ENCODE measurements around the gene NID1. TPM values are rescaled to one million over a fixed set of nuclear protein-coding genes. Genes with fewer than 3 reads are reported as not detected.
A peak's percentile ranks its signal among the peaks of the same experiment; 100 is the strongest.

Gene NID1
- total RNA-seq, 6 experiments from 2014 or later, result 45.7 to 67.1 (median 59.1) TPM

DNA sequence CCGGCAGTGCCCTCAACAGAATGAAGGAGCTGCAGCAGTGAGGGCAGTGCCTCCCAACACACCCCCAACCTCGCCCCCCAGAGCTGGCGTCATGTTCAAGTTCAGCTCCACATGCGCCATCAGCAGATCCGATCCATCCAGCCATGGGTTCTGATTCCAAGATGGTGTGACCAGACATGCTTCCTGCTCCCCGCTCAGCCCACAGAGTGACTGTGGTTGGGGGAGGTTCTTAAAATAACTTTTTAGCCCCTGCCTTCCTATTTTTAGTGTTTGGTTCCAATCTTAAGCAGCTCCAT, 47.4 kb upstream of the NID1 start:
- DNase-seq (peak in 1 of 3 donors; percentile 45), ATAC-seq (no peak)
- Histone ChIP-seq H3K4me1 (no peaks in the 10 kb centered on the region), H3K36me3 (no peaks in the 10 kb centered on the region), H3K27ac (no peak overlapping the region), H3K27me3 (no peaks in the 10 kb centered on the region), H3K9me3 (no peaks in the 10 kb centered on the region), H3K4me3 (no peak overlapping the region)
- 95% methylated on average over 4 of the region's 6 CpGs for WGBS (ENCODE audit: insufficient coverage, low coverage, low lambda C conversion rate, missing lambda C conversion rate)
- TF ChIP-seq POLR2A (IDR thresholded peaks at IDR 0.05), result no peak
- TF ChIP-seq, protein P1, sequence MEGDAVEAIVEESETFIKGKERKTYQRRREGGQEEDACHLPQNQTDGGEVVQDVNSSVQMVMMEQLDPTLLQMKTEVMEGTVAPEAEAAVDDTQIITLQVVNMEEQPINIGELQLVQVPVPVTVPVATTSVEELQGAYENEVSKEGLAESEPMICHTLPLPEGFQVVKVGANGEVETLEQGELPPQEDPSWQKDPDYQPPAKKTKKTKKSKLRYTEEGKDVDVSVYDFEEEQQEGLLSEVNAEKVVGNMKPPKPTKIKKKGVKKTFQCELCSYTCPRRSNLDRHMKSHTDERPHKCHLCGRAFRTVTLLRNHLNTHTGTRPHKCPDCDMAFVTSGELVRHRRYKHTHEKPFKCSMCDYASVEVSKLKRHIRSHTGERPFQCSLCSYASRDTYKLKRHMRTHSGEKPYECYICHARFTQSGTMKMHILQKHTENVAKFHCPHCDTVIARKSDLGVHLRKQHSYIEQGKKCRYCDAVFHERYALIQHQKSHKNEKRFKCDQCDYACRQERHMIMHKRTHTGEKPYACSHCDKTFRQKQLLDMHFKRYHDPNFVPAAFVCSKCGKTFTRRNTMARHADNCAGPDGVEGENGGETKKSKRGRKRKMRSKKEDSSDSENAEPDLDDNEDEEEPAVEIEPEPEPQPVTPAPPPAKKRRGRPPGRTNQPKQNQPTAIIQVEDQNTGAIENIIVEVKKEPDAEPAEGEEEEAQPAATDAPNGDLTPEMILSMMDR (IDR thresholded peaks at IDR 0.05), result no peak
- intact Hi-C loops (cut with DNase I), result loop anchor here in 1 of 2 donors (10.0 kb wide), 1 partner anchor 373 kb away; no protein-coding TSS in a partner anchor

DNA sequence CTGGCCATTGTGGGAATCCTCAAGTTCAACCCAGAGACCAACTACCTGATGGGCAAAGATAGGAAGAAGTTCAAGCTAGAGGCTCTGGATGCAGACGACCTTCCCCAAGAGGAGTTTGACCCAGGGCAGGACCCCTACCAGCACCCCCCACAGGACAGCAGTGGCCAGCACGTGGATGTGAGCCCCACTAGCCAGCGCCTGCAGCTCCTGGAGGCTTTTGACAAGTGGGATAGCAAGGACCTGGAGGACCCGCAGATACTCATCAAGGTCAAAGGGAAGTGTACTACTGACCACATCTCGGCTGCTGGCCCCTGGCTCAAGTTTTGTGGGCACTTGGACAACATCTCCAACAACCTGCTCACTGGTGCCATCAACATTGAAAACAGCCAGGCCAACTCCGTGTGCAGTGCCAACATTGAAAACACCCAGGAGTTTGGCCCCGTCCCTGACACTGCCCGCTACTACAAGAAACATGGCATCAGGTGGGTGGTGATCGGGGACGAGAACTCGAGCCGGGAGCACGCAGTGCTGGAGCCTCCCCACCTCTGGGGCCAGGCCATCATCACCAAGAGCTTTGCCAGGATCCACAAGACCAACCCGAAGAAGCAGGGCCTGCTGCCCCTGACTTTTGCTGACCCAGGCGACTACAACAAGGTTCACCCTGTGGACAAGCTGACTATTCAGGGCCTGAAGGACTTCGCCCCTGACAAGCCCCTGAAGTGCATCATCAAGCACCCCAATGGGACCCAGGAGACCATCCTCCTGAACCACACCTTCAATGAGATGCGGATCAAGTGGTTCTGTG, 46.8 kb upstream of the NID1 start:
- intact Hi-C loops (cut with DNase I), result loop anchor here in 1 of 2 donors (10.0 kb wide), 1 partner anchor 373 kb away; no protein-coding TSS in a partner anchor
- 61% methylated on average over 3 of the region's 17 CpGs for WGBS (ENCODE audit: insufficient coverage, low coverage, low lambda C conversion rate, missing lambda C conversion rate)
- TF ChIP-seq POLR2A (IDR thresholded peaks at IDR 0.05), result no peak
- TF ChIP-seq, protein P1 (IDR thresholded peaks at IDR 0.05), result no peak
- ATAC-seq, result no peak
- DNase-seq, result peak in 1 of 3 donors; percentile 53
- H3K27ac ChIP-seq, result no peak overlapping the region
- H3K4me3 ChIP-seq, result no peak overlapping the region
- H3K9me3 ChIP-seq, result no peaks in the 10 kb centered on the region
- no peaks in the 10 kb centered on the region for H3K36me3 ChIP-seq
- H3K4me1 ChIP-seq, result no peaks in the 10 kb centered on the region
- H3K27me3 ChIP-seq, result no peaks in the 10 kb centered on the region

DNA sequence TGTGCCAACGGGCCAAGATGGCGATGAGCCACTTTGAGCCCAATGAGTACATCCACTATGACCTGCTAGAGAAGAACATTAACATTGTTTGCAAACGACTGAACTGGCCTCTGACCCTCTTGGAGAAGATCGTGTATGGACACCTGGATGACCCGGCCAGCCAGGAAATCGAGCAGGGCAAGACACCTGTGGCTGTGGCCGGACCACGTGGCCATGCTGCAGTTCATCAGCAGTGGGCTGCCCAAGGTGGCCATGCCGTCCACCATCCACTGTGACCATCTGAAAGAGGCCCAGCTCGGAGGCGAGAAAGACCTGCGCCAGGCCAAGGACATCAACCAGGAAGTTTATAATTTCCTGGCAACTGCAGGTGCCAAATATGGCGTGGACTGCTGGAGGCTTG, 45.2 kb upstream of the NID1 start:
- no peaks in the 10 kb centered on the region for H3K4me1 ChIP-seq
- H3K36me3 ChIP-seq, result no peaks in the 10 kb centered on the region
- H3K27ac ChIP-seq, result no peak overlapping the region
- intact Hi-C loops (cut with DNase I), result loop anchor here in 1 of 2 donors (10.0 kb wide), 1 partner anchor 375 kb away; no protein-coding TSS in a partner anchor
- H3K9me3 ChIP-seq, result no peaks in the 10 kb centered on the region
- no peak overlapping the region for H3K4me3 ChIP-seq
- WGBS (ENCODE audit: insufficient coverage, low coverage, low lambda C conversion rate, missing lambda C conversion rate), result 58% methylated on average over 3 of the region's 13 CpGs
- DNase-seq (peak in 1 of 3 donors; percentile 46), ATAC-seq (no peak)
- TF ChIP-seq, protein P1 (IDR thresholded peaks at IDR 0.05), result no peak
- no peak for TF ChIP-seq POLR2A (IDR thresholded peaks at IDR 0.05)
- no peaks in the 10 kb centered on the region for H3K27me3 ChIP-seq

DNA sequence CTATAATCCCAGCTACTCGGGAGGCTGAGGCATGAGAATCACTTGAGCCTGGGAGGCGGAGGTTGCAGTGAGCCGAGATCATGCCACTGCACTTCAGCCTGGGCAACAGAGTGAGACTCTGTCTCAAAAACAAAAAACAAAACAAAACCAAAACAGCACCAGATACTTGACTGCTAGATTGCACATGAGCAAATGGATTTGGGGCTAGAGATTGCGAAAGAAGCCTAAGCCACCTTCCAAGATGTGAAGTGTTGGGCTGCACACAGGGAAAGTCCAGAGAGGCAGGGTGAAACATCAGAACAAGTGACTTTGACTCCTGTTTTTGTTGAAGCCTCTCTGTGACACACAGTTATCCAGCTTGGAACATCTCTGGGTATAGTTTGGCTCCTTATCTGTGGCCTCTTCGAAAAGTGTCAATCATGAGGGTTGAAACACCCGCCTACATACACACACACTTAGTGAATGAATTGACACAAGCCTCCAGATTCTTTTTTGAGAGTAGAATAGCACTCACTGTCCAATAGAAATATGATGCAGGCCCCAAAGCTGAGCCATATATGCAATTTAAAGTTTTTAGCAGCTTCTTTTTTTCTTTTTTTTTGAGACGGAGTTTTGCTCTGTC, 43.2 kb upstream of the NID1 start:
- H3K27me3 ChIP-seq, result no peaks in the 10 kb centered on the region
- no peak overlapping the region for H3K27ac ChIP-seq
- ATAC-seq (no peak), DNase-seq (no peak)
- H3K36me3 ChIP-seq, result no peaks in the 10 kb centered on the region
- H3K4me1 ChIP-seq, result no peaks in the 10 kb centered on the region
- H3K4me3 ChIP-seq, result no peak overlapping the region
- intact Hi-C loops (cut with DNase I), result no loop called here
- H3K9me3 ChIP-seq, result no peaks in the 10 kb centered on the region
- WGBS (ENCODE audit: insufficient coverage, low coverage, low lambda C conversion rate, missing lambda C conversion rate), result 77% methylated on average over 7 of the region's 7 CpGs
- TF ChIP-seq, protein P1 (IDR thresholded peaks at IDR 0.05), result no peak
- no peak for TF ChIP-seq POLR2A (IDR thresholded peaks at IDR 0.05)
